Spleen (tissue), 7 donors: ENCODE measurements around the gene GTPBP1.

Source experiments
- POLR2A ChIP-seq, 3 donors: fragments of 450-650 bp; IDR thresholded peaks; one replicate each; pipeline ENCODE4 v1.5.1; 2017; ENCODE audit warnings: antibody characterized with exemption in 3 of 3, mild to moderate bottlenecking in 1 of 3
- TF ChIP-seq, protein P1 (sequence below), 11 experiments: fragments of 200-600 bp in 7 of 11; fragments of 450-650 bp in 4 of 11; sonication (generic) in 4 of 11; IDR thresholded peaks in 8 of 11; conservative IDR thresholded peaks in 3 of 11; 1 replicate in 7 of 11; 2 replicates in 4 of 11; pipeline versions ENCODE4 v1.4.0 to v1.8.0; 2016 to 2021; ENCODE audit warnings: antibody characterized with exemption in 11 of 11, inconsistent platforms in 4 of 11, mild to moderate bottlenecking in 1 of 11
- donor health status: DM: no; HTN: no; CAD: no; lungs with moderate emphysema.
- donor health status: DM: no; HTN: no; CAD: no.
- donor health status: DM: no; HTN: no; CAD: no.

DNA sequence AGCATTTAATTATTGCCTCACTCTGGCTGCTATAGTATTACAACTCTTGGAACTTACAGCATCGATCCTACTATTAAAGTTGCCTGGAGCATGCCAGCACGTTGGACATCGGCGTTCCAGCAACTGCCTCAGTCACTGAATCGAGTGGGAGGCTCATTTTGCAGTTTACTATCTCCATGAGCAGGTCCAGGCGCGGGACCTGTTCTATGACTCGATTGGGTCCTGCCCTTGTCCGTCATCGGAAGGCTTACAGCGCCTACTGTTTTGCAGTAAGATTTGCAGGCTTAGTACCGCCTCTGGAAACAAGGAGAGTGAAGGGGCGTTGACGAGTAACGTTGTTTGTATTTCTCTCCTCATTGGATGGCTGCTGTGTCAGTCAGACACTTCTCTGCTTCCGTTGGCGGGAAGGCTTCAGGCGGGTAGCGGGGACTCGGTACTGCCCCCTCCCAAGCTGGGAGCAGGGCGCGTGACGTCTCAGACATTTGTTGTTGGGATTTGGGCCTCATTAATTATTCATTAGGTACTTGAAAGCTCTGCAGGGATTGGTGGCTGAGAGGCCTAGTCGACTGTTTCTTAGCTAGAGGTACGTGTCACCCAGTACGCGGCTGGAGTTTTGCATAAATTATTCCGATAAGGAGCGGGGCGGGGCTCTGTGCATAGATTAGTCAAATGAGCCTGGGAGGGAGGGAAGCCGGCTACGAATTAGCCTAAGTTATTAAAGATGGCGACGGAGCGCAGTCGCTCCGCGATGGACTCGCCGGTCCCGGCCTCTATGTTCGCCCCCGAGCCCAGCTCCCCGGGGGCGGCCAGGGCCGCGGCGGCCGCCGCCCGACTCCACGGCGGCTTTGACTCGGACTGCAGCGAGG is at the start of gene GTPBP1:
- TF ChIP-seq, protein P1, sequence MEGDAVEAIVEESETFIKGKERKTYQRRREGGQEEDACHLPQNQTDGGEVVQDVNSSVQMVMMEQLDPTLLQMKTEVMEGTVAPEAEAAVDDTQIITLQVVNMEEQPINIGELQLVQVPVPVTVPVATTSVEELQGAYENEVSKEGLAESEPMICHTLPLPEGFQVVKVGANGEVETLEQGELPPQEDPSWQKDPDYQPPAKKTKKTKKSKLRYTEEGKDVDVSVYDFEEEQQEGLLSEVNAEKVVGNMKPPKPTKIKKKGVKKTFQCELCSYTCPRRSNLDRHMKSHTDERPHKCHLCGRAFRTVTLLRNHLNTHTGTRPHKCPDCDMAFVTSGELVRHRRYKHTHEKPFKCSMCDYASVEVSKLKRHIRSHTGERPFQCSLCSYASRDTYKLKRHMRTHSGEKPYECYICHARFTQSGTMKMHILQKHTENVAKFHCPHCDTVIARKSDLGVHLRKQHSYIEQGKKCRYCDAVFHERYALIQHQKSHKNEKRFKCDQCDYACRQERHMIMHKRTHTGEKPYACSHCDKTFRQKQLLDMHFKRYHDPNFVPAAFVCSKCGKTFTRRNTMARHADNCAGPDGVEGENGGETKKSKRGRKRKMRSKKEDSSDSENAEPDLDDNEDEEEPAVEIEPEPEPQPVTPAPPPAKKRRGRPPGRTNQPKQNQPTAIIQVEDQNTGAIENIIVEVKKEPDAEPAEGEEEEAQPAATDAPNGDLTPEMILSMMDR (IDR thresholded peaks at IDR 0.05 in 8 of 11, conservative IDR thresholded peaks at IDR 0.05 in 3 of 11), result peak in 7 of 11 experiments; percentile 9 to 73 (median 53)
- TF ChIP-seq POLR2A (IDR thresholded peaks at IDR 0.05), result peak in 2 of 3 donors; percentile 70 to 84
